Measurements from ENCODE around the gene BPIFA2.
"Not testable (repeated sequence)": the region's sequence is repeated elsewhere in the genome, so short reads cannot be mapped to it uniquely, and the experiment has no call there.

Gene BPIFA2

GRCh38 chr20:33158637-33159385, 9.1 kb upstream of the BPIFA2 start:
- in situ Hi-C loops (cut with MboI; ENCODE audit: low sequenced_read_pairs): no loop called here

GRCh38 chr20:33159713-33160112, 8.2 kb upstream of the BPIFA2 start:
- in situ Hi-C loops (cut with MboI; ENCODE audit: low sequenced_read_pairs): no loop called here

- in situ Hi-C loops (cut with MboI; ENCODE audit: low sequenced_read_pairs): no loop called here
These were observed 7.3 kb upstream of the BPIFA2 start for GRCh38 chr20:33160681-33161080.

- in situ Hi-C loops (cut with MboI; ENCODE audit: low sequenced_read_pairs): no loop called here
These were observed 5.6 kb upstream of the BPIFA2 start for GRCh38 chr20:33162313-33162712.

- in situ Hi-C loops (cut with MboI; ENCODE audit: low sequenced_read_pairs): no loop called here
These were observed 5.2 kb upstream of the BPIFA2 start for GRCh38 chr20:33162753-33163152.

- in situ Hi-C loops (cut with MboI; ENCODE audit: low sequenced_read_pairs): no loop called here
These were observed 3.9 kb upstream of the BPIFA2 start for GRCh38 chr20:33163856-33164762.

- in situ Hi-C loops (cut with MboI; ENCODE audit: low sequenced_read_pairs): no loop called here
These were observed 3.2 kb upstream of the BPIFA2 start for GRCh38 chr20:33164763-33165095.

GRCh38 chr20:33165416-33166055, 2.4 kb upstream of the BPIFA2 start:
- in situ Hi-C loops (cut with MboI; ENCODE audit: low sequenced_read_pairs): no loop called here

GRCh38 chr20:33166533-33167113, 1.3 kb upstream of the BPIFA2 start:
- in situ Hi-C loops (cut with MboI; ENCODE audit: low sequenced_read_pairs): no loop called here

- in situ Hi-C loops (cut with MboI; ENCODE audit: low sequenced_read_pairs): no loop called here
These were observed 1.3 kb downstream of the BPIFA2 start for GRCh38 chr20:33169176-33169794.

GRCh38 chr20:33172781-33173180, 4.8 kb downstream of the BPIFA2 start:
- in situ Hi-C loops (cut with MboI; ENCODE audit: low sequenced_read_pairs): no loop called here

- in situ Hi-C loops (cut with MboI; ENCODE audit: low sequenced_read_pairs): no loop called here
These were observed 7.2 kb downstream of the BPIFA2 start for GRCh38 chr20:33175123-33175522.

GRCh38 chr20:33176101-33176500, 8.1 kb downstream of the BPIFA2 start:
- in situ Hi-C loops (cut with MboI; ENCODE audit: low sequenced_read_pairs): no loop called here

- in situ Hi-C loops (cut with MboI; ENCODE audit: low sequenced_read_pairs): no loop called here
These were observed 9.9 kb downstream of the BPIFA2 start for GRCh38 chr20:33177866-33178265.

GRCh38 chr20:33178726-33179125, 10.8 kb downstream of the BPIFA2 start:
- in situ Hi-C loops (cut with MboI; ENCODE audit: low sequenced_read_pairs): no loop called here

GRCh38 chr20:33180169-33180568, 12.2 kb downstream of the BPIFA2 start:
- in situ Hi-C loops (cut with MboI; ENCODE audit: low sequenced_read_pairs): no loop called here

- in situ Hi-C loops (cut with MboI; ENCODE audit: low sequenced_read_pairs): no loop called here
These were observed 13.6 kb downstream of the BPIFA2 start for GRCh38 chr20:33181482-33182093.

- in situ Hi-C loops (cut with MboI; ENCODE audit: low sequenced_read_pairs): no loop called here
These were observed 15.4 kb downstream of the BPIFA2 start for GRCh38 chr20:33183312-33183711.

GRCh38 chr20:33185031-33185590, 17.2 kb downstream of the BPIFA2 start:
- in situ Hi-C loops (cut with MboI; ENCODE audit: low sequenced_read_pairs): not testable (repeated sequence)

- in situ Hi-C loops (cut with MboI; ENCODE audit: low sequenced_read_pairs): no loop called here
These were observed 19.5 kb downstream of the BPIFA2 start for GRCh38 chr20:33187491-33187890.

Measured in HL-60/S4 treated with retinoic acid at 250 ng/mL for 4 days and 3 days (cell line).